ENCODE results near the gene PPIP5K1.

DNA sequence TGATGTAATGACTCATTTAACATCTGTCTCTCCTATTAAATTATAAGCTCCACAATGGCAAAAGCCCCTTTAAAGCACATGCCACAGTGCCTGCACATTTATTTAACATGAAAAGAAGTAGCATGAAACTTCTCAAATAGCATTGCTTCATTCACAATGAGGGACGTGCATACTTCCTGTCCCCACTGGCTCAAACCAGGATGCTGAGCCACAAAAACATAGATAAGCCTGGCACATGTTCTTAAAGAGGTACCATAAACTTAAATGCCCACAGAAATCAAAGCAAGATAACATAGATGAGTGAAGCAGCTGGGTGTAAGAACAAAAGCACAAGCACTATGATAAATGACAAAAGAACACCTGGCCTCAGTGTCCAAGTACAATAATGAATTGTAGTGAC, 100.8 kb downstream of the PPIP5K1 start:
- TF ChIP-seq, protein P1, sequence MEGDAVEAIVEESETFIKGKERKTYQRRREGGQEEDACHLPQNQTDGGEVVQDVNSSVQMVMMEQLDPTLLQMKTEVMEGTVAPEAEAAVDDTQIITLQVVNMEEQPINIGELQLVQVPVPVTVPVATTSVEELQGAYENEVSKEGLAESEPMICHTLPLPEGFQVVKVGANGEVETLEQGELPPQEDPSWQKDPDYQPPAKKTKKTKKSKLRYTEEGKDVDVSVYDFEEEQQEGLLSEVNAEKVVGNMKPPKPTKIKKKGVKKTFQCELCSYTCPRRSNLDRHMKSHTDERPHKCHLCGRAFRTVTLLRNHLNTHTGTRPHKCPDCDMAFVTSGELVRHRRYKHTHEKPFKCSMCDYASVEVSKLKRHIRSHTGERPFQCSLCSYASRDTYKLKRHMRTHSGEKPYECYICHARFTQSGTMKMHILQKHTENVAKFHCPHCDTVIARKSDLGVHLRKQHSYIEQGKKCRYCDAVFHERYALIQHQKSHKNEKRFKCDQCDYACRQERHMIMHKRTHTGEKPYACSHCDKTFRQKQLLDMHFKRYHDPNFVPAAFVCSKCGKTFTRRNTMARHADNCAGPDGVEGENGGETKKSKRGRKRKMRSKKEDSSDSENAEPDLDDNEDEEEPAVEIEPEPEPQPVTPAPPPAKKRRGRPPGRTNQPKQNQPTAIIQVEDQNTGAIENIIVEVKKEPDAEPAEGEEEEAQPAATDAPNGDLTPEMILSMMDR (IDR thresholded peaks at IDR 0.05): no peak
- TF ChIP-seq POLR2A (IDR thresholded peaks at IDR 0.05): no peak

Data from ovary (tissue), 3 donors.